ENCODE measurements around the gene RAB30. TPM values are rescaled to one million over a fixed set of nuclear protein-coding genes. Genes with fewer than 3 reads are reported as not detected.

RAB30 gene
- total and polyA plus RNA-seq, 9 of the 15 experiments (the other 6 are each of a cell fraction or from before 2014, with no cell fraction given) = 0.29 to 1.3 (median 1.0) TPM

GRCh38 chr11:82939456-82939855 lies 132.2 kb downstream of the RAB30 start:
- WGBS (ENCODE audit: insufficient coverage, low coverage, missing lambda C conversion rate) = 40% methylated on average over 2 of the region's 2 CpGs
- CTCF ChIA-PET (ENCODE audit: low intra/inter-chr PET ratio) = no interaction called here
- peaks cover 9% of the 10 kb centered on the region; the same call in 2 of the 3 replicates for H3K36me3 ChIP-seq (ENCODE audit: control insufficient read depth, insufficient read depth, low read length)
- no peak overlapping the region for H2AFZ ChIP-seq (ENCODE audit: low read depth, low read length)
- POLR2A ChIA-PET = no interaction called here
- no peak for FAIRE-seq
- no peak for DNase-seq (ENCODE audit: extremely low read depth in 1 of 4, low spot score in 3 of 4)
- H3K9me3 ChIP-seq (replicated peaks; ENCODE audit: control insufficient read depth, insufficient read depth, low read depth, low read length) = no peaks in the 10 kb centered on the region
- no peak overlapping the region for H3K4me3 ChIP-seq
- H3K4me1 ChIP-seq (replicated peaks in 1 of 2; ENCODE audit: control insufficient read depth in 2 of 2, insufficient read depth in 2 of 2, low read length in 2 of 2) = no peaks in the 10 kb centered on the region; a peak in 1 of 5 replicates
- H4K20me1 ChIP-seq (replicated peaks; ENCODE audit: control insufficient read depth, insufficient read depth, low read length) = no peaks in the 10 kb centered on the region
- H3K9ac ChIP-seq (ENCODE audit: insufficient read depth in 1 of 2, low read depth in 2 of 2, low read length in 2 of 2) = no peak overlapping the region
- intact Hi-C loops (cut with micrococcal nuclease) = no loop called here
- no peaks in the 10 kb centered on the region for H3K9me1 ChIP-seq (ENCODE audit: control insufficient read depth, insufficient read depth, low read length)
- in situ Hi-C loops (cut with MboI) = no loop called here
- no peak for ATAC-seq
- no peaks in the 10 kb centered on the region for H3K27me3 ChIP-seq (ENCODE audit: control insufficient read depth in 2 of 2, insufficient read depth in 2 of 2, low read length in 2 of 2)
- TF ChIP-seq ZBTB49 (CRISPR knock-in tag; IDR thresholded peaks at IDR 0.05; ENCODE audit: borderline replicate concordance) = no peak
- no peak for TF ChIP-seq ZC3H8 (IDR thresholded peaks at IDR 0.05)
- TF ChIP-seq ZNF551 (CRISPR knock-in tag; IDR thresholded peaks at IDR 0.05) = no peak
- TF ChIP-seq RNF2 (IDR thresholded peaks at IDR 0.05) = no peak
- TF ChIP-seq ZNF347 (CRISPR knock-in tag; IDR thresholded peaks at IDR 0.05; ENCODE audit: low read depth) = no peak
- no peak for TF ChIP-seq FOXJ2 (tag; IDR thresholded peaks at IDR 0.05)
- no peak for TF ChIP-seq ELF1 (tag; IDR thresholded peaks at IDR 0.05)
- TF ChIP-seq PRMT5 (CRISPR knock-in tag; IDR thresholded peaks at IDR 0.05) = no peak
- TF ChIP-seq FOXP4 (CRISPR knock-in tag; IDR thresholded peaks at IDR 0.05; ENCODE audit: borderline replicate concordance) = no peak
- TF ChIP-seq SMARCA5 (IDR thresholded peaks at IDR 0.05) = no peak
- no peak for TF ChIP-seq NFIC (IDR thresholded peaks at IDR 0.05)
- no peak for TF ChIP-seq ATF4 (CRISPR knock-in tag; IDR thresholded peaks at IDR 0.05)
- no peak for TF ChIP-seq CREM (IDR thresholded peaks at IDR 0.05; ENCODE audit: low read depth)
- no peak for TF ChIP-seq L3MBTL2 (IDR thresholded peaks at IDR 0.05)
- no peak for TF ChIP-seq ZNF717 (CRISPR knock-in tag; IDR thresholded peaks at IDR 0.05)
- no peak for TF ChIP-seq POLR2AphosphoS2 (IDR thresholded peaks at IDR 0.05; ENCODE audit: low read length)
- BruUV-seq (replicated peaks) = no TSS peak
- no peak overlapping the region for H3K4me2 ChIP-seq (ENCODE audit: insufficient read depth, low read length)
- H3K27ac ChIP-seq (ENCODE audit: extremely low read depth, low read depth, low read length) = no peak overlapping the region
- H3K79me2 ChIP-seq (ENCODE audit: control insufficient read depth, insufficient read depth, low read length) = no peaks in the 10 kb centered on the region
